HL-60 (cell line): Measurements from ENCODE around the gene TOX2.

Experiments used
- DNase-seq, 2 experiments: peaks; one replicate each; pipeline ENCODE4 v3.0.0-alpha.2; 2010 to 2020; ENCODE audit warnings: low read depth in 1 of 2, low spot score in 1 of 2
- H3K27ac ChIP-seq: fragments of 250-450 bp; sonication (Bioruptor Pico); replicated peaks from 2 replicates; pipeline ENCODE4 v1.5.1; 2020; ENCODE audit warnings: mild to moderate bottlenecking, moderate library complexity
- H3K27me3 ChIP-seq: fragments of 250-450 bp; sonication (Bioruptor Pico); 2 replicates; pipeline ENCODE4 v1.5.1; 2021; ENCODE audit warnings: mild to moderate bottlenecking, moderate library complexity; ENCODE audit not compliant: insufficient read depth, poor library complexity, severe bottlenecking
- H3K4me3 ChIP-seq: replicated peaks from 2 replicates; pipeline ENCODE4 v1.5.1; 2011; ENCODE audit warnings: mild to moderate bottlenecking, control low read depth, low read length; ENCODE audit not compliant: insufficient read depth
- GABPA ChIP-seq: IDR thresholded peaks from 2 replicates; pipeline ENCODE4 v1.6.1; 2012; ENCODE audit warnings: low read depth
- POLR2AphosphoS5 ChIP-seq: IDR thresholded peaks from 2 replicates; pipeline ENCODE4 v1.6.1; 2012; ENCODE audit warnings: low read depth
- SPI1 ChIP-seq: IDR thresholded peaks from 2 replicates; pipeline ENCODE4 v1.6.1; 2012; ENCODE audit warnings: low read depth, mild to moderate bottlenecking, borderline replicate concordance
- TF ChIP-seq, protein P1 (sequence below): IDR thresholded peaks from one replicate; pipeline ENCODE4 v1.5.1; 2011; ENCODE audit warnings: low read length, control low read depth, inconsistent platforms; ENCODE audit not compliant: insufficient read depth
- TF ChIP-seq, protein P2 (sequence below): IDR thresholded peaks from 2 replicates; pipeline ENCODE4 v1.6.1; 2012; ENCODE audit warnings: low read depth; ENCODE audit not compliant: insufficient replicate concordance

The TOX2 gene

DNA sequence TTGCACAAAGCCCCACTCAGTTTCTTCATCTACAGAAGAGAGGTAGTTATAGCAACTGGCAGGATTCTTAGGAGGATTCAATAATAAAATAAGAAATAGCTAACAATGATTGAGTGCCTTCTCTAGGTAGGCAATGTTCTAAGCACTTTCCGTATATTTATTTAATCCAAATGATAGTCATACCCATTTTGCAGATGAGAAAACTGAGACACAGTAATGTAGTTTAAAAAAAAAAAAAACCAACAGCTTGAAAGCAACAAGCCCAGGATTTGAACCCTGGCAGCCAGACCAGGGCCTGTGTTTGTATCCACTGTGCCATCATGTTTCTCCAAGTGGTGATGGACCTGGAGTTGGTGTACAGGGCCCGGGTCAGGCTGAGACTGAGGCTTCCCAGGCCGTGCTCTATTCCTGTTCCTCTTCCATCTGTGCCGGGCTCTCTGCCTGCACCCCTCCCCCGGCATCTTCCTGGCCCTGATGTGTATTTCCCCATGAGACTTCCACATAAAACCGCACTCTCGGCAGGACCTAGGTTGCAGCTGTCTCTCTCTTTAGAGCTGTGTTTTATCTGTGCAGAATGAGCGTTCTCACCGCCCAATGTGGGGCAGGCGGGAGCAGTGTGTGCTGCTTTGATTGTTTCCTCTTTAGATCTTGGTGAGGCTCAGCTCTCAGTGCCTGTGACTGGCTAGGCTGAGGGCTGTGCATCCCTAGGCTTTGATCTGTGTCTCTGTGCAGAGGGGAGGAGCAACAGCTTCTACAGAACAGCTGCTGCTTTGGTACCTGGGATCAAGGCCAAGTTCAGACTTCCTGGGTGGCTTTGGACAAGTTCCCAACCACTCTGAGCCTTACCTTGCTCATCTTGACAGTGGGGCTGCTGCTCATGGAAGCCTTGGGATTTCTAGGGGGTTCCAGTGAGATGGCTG is 49.5 kb downstream of the TOX2 start:
- Histone ChIP-seq H3K4me3 (no peak overlapping the region), H3K27me3 (peaks cover 7% of the 10 kb centered on the region), H3K27ac (no peak overlapping the region)
- DNase-seq: peak in 1 of 2 experiments; percentile 86
- TF ChIP-seq POLR2AphosphoS5 (peak; percentile 93), GABPA (peak; percentile 41), SPI1 (peak; percentile 48; the same call in 1 of the 2 replicates)
- TF ChIP-seq, protein P1, sequence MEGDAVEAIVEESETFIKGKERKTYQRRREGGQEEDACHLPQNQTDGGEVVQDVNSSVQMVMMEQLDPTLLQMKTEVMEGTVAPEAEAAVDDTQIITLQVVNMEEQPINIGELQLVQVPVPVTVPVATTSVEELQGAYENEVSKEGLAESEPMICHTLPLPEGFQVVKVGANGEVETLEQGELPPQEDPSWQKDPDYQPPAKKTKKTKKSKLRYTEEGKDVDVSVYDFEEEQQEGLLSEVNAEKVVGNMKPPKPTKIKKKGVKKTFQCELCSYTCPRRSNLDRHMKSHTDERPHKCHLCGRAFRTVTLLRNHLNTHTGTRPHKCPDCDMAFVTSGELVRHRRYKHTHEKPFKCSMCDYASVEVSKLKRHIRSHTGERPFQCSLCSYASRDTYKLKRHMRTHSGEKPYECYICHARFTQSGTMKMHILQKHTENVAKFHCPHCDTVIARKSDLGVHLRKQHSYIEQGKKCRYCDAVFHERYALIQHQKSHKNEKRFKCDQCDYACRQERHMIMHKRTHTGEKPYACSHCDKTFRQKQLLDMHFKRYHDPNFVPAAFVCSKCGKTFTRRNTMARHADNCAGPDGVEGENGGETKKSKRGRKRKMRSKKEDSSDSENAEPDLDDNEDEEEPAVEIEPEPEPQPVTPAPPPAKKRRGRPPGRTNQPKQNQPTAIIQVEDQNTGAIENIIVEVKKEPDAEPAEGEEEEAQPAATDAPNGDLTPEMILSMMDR: no peak
- TF ChIP-seq, protein P2, sequence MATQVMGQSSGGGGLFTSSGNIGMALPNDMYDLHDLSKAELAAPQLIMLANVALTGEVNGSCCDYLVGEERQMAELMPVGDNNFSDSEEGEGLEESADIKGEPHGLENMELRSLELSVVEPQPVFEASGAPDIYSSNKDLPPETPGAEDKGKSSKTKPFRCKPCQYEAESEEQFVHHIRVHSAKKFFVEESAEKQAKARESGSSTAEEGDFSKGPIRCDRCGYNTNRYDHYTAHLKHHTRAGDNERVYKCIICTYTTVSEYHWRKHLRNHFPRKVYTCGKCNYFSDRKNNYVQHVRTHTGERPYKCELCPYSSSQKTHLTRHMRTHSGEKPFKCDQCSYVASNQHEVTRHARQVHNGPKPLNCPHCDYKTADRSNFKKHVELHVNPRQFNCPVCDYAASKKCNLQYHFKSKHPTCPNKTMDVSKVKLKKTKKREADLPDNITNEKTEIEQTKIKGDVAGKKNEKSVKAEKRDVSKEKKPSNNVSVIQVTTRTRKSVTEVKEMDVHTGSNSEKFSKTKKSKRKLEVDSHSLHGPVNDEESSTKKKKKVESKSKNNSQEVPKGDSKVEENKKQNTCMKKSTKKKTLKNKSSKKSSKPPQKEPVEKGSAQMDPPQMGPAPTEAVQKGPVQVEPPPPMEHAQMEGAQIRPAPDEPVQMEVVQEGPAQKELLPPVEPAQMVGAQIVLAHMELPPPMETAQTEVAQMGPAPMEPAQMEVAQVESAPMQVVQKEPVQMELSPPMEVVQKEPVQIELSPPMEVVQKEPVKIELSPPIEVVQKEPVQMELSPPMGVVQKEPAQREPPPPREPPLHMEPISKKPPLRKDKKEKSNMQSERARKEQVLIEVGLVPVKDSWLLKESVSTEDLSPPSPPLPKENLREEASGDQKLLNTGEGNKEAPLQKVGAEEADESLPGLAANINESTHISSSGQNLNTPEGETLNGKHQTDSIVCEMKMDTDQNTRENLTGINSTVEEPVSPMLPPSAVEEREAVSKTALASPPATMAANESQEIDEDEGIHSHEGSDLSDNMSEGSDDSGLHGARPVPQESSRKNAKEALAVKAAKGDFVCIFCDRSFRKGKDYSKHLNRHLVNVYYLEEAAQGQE: no peak

DNA sequence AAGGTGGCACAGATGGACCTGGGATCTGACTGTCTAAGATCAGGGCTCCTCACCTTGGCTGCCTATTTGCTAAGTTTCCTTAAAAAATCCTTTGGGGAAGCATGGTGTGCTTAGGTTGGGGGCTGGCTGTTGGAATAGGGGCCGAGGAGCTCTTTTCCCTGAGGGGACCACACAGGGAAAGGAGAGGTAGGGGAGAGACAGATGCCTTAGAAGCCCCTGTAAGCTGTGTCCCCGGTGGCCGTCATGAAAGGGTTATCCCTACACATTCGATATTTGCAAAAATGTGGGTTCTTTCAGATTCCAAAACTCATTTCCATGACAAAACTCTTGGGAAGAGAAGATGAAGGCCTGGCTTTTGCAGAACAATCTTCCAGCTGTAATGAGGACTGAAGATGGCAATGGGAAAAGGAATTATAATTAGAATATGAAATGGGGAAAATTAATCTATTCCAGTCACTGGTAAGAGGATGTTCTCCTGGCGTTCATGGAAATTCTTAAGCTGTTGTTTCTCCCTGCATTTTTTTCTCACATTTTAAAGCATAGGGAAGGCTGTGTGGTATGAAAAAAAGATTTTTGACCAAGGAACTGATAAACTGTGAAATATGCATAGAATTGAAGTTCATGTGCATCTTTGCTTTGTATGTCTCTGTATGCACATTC is 53.8 kb downstream of the TOX2 start:
- peaks cover 10% of the 10 kb centered on the region for H3K27me3 ChIP-seq
- TF ChIP-seq POLR2AphosphoS5: no peak
- TF ChIP-seq, protein P2: no peak
- TF ChIP-seq, protein P1: no peak
- no peak for TF ChIP-seq GABPA
- TF ChIP-seq SPI1: no peak
- no peak overlapping the region for H3K27ac ChIP-seq
- DNase-seq: no peak
- H3K4me3 ChIP-seq: no peak overlapping the region

DNA sequence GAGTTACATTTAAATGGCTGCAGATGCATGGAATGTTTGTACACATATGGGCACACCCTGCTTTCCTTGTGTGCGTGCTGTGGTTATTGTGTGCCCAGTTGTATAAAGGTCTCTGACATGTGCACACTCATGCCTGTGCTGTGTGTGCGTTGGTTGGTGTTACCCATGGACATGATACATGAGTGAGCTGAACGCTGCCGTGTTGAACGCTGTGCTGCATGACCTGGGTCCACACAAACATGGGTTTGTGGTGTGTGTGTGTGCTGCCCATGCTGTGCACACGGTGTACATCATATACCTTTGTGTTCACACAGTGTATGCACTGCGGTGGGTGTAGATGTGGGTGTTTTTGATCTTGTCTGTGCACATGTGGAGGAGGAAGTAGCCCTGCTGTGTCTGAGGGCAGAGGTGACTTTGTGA is 54.4 kb downstream of the TOX2 start:
- TF ChIP-seq SPI1: no peak
- TF ChIP-seq, protein P1: no peak
- TF ChIP-seq GABPA: no peak
- no peak for TF ChIP-seq POLR2AphosphoS5
- TF ChIP-seq, protein P2: no peak
- Histone ChIP-seq H3K27me3 (peaks cover 10% of the 10 kb centered on the region), H3K27ac (no peak overlapping the region), H3K4me3 (no peak overlapping the region)
- DNase-seq: no peak
